Pancreas (tissue), 10 donors: ENCODE measurements around the gene TFCP2. TPM values are rescaled to one million over a fixed set of nuclear protein-coding genes. Genes with fewer than 3 reads are reported as not detected.

Source experiments
- ATAC-seq, 4 donors: fragments of 200-7000 bp; cut with Tn5 transposase; one replicate each; pipeline versions ENCODE4 v1.8.0 to v1.9.1; 2020; ENCODE audit warnings: mild to moderate bottlenecking in 4 of 4, moderate library complexity in 4 of 4
- DNase-seq, 6 donors: peaks; one replicate each; pipeline ENCODE4 v3.0.0-alpha.2; 2020
- FAIRE-seq: peaks from 2 replicates; lab custom pipeline; 2012; peaks lifted over from hg19 to GRCh38; lab: Jason Lieb, UNC
- H3K27ac ChIP-seq, 4 donors: fragments of 200-600 bp; sonication (generic); 1 replicate in 3 of 4; 2 replicates in 1 of 4; pipeline versions ENCODE4 v1.5.0 to v1.8.0; 2020
- H3K27me3 ChIP-seq, 4 donors: fragments of 200-600 bp; one replicate each; pipeline ENCODE4 v1.8.0; 2021
- H3K36me3 ChIP-seq, 3 donors: fragments of 200-600 bp; sonication (generic) in 1 of 3; one replicate each; pipeline versions ENCODE4 v1.5.0 to v1.8.0; 2020 to 2021
- H3K4me1 ChIP-seq, 3 donors: fragments of 200-600 bp; one replicate each; pipeline ENCODE4 v1.8.0; 2021
- H3K4me3 ChIP-seq, 4 donors: fragments of 200-600 bp; sonication (generic) in 2 of 4; one replicate each; pipeline versions ENCODE4 v1.5.0 to v1.8.0; 2020 to 2021
- H3K9me3 ChIP-seq, 4 donors: fragments of 200-600 bp; one replicate each; pipeline ENCODE4 v1.8.0; 2021
- WGBS, 2 donors: extraction: QIAGEN DNeasy Blood & Tissue Kit; methylation state at CpG; one replicate each; pipeline ENCODE4 v1.1.7; 2013; 5-methylcytosine and 5-hydroxymethylcytosine counted together
- intact Hi-C, 3 donors: fragments of 100-400 bp; cut with DNase I; formaldehyde crosslinking; loops; one replicate each; pipeline versions ENCODE4 v1.11.1 to v1.14.2; 2022
- polyA plus RNA-seq, 2 donors: library from polyadenylated mRNA; stranded (reverse); fragments of 200-250 nt; gene quantifications; one replicate each; pipeline ENCODE4 v1.2.3, GENCODE V29; 2013
- total RNA-seq, 6 donors: library from RNA; stranded (reverse); fragmentation: NEBNext Ultra II Directional in 4 of 6; extraction: Animal tissue kit (Norgen Biotek cat#: 25700) in 4 of 6; gene quantifications; one replicate each; pipeline versions ENCODE4 v1.2.1 to v1.2.4, GENCODE V29; 2021 to 2023
- TF ChIP-seq, protein P1 (sequence below), 4 donors: fragments of 200-600 bp; sonication (generic) in 3 of 4; IDR thresholded peaks; one replicate each; pipeline versions ENCODE4 v1.5.0 to v1.8.0; 2021; ENCODE audit warnings: antibody characterized with exemption in 4 of 4
- donor health status: healthy with polysubstance abuse.
- donor health status: DM: no; HTN: no; CAD: no; lungs with moderate emphysema.
- donor health status: DM: no; HTN: no; CAD: no.
- donor health status: control.
- donor health status: control.
- donor health status: Bipolar disorder and iron deficiency.
- donor health status: DM: yes; HTN: yes; CAD: no.
- donor health status: DM: no; HTN: no; CAD: no.
- donor health status: DM: no; HTN: no; CAD: no.
- donor health status: DM: yes; HTN: yes; CAD: no.

TFCP2 gene
- total and polyA plus RNA-seq, 8 donors: 6.7 to 15.3 (median 9.1) TPM

DNA sequence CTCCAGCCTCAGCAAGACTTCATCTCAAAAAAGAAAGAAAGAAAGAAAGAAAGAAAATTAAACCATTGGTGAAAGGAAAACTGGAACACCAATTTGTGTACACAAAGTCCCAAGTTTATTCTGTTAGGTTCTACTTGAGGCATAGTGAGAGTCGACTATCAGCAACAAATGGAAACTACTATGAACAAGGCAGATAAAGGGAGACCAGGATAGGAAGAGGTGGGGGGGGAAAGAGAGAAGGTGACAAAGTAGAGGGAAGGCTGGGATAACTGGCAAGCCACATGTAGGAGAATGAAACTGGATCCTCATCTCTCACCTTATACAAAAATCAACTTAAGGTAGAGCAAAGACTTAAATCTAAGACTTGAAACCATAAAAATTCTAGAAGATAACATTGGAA, 25.6 kb downstream of the TFCP2 start:
- TF ChIP-seq, protein P1, sequence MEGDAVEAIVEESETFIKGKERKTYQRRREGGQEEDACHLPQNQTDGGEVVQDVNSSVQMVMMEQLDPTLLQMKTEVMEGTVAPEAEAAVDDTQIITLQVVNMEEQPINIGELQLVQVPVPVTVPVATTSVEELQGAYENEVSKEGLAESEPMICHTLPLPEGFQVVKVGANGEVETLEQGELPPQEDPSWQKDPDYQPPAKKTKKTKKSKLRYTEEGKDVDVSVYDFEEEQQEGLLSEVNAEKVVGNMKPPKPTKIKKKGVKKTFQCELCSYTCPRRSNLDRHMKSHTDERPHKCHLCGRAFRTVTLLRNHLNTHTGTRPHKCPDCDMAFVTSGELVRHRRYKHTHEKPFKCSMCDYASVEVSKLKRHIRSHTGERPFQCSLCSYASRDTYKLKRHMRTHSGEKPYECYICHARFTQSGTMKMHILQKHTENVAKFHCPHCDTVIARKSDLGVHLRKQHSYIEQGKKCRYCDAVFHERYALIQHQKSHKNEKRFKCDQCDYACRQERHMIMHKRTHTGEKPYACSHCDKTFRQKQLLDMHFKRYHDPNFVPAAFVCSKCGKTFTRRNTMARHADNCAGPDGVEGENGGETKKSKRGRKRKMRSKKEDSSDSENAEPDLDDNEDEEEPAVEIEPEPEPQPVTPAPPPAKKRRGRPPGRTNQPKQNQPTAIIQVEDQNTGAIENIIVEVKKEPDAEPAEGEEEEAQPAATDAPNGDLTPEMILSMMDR (IDR thresholded peaks at IDR 0.05): no peak
- no peak overlapping the region for H3K4me3 ChIP-seq
- intact Hi-C loops: no loop called here
- DNase-seq: no peak
- no peak for ATAC-seq
- 36 to 41% methylated on average over 1 of the region's 1 CpG for WGBS, 2 donors
- H3K9me3 ChIP-seq: no peaks in the 10 kb centered on the region
- H3K27me3 ChIP-seq: no peaks in the 10 kb centered on the region
- H3K36me3 ChIP-seq: no peaks in the 10 kb centered on the region
- no peaks in the 10 kb centered on the region for H3K4me1 ChIP-seq
- FAIRE-seq: no peak
- H3K27ac ChIP-seq: no peak overlapping the region

DNA sequence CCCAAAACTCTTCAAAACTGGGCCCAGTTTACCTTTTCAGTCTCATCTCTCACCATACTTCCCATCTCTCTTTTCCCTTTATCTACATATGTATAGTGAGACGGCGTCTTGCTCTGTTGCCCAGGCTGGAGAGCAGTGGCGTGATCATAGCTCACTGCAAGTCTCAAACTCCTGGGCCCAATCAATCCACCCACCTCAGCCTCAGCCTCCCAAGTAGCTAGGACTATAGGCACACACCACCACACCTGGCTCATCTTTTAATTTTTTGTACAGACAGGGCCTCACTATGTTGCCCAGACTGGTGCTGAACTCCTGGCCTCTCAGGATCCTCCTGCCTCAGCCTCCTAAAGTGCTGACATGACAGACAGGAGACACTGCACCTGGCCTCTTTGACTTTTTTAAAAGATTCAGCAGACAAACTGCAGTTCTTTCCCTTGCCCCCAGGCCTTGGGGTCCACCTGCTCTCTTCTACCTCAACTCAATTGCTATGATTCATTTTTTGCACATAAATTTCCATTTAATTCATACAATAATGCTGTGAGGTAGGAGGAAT, 33.6 kb downstream of the TFCP2 start:
- H3K4me3 ChIP-seq: no peak overlapping the region
- TF ChIP-seq, protein P1 (IDR thresholded peaks at IDR 0.05): no peak
- no peak for DNase-seq
- H3K36me3 ChIP-seq: no peaks in the 10 kb centered on the region
- FAIRE-seq: no peak
- H3K9me3 ChIP-seq: no peaks in the 10 kb centered on the region
- no peaks in the 10 kb centered on the region for H3K27me3 ChIP-seq
- H3K27ac ChIP-seq: no peak overlapping the region
- no peak for ATAC-seq
- WGBS, 2 donors: 99% methylated on average over 3 of the region's 3 CpGs
- H3K4me1 ChIP-seq: no peaks in the 10 kb centered on the region
- intact Hi-C loops: no loop called here

- 89 to 93% methylated on average over 5 of the region's 5 CpGs for WGBS, 2 donors
- Histone ChIP-seq H3K27me3 (no peaks in the 10 kb centered on the region), H3K4me1 (no peaks in the 10 kb centered on the region), H3K27ac (no peak overlapping the region), H3K36me3 (no peaks in the 10 kb centered on the region), H3K9me3 (no peaks in the 10 kb centered on the region), H3K4me3 (no peak overlapping the region)
- intact Hi-C loops: no loop called here
- TF ChIP-seq, protein P1 (IDR thresholded peaks at IDR 0.05): no peak
- ATAC-seq: no peak
- FAIRE-seq: no peak
- no peak for DNase-seq
These were observed 40.2 kb downstream of the TFCP2 start for GRCh38 chr12:51132693-51133092.

- Histone ChIP-seq H3K4me1 (no peaks in the 10 kb centered on the region), H3K4me3 (no peak overlapping the region), H3K27me3 (no peaks in the 10 kb centered on the region), H3K36me3 (no peaks in the 10 kb centered on the region), H3K27ac (no peak overlapping the region), H3K9me3 (no peaks in the 10 kb centered on the region)
- intact Hi-C loops: no loop called here
- TF ChIP-seq, protein P1 (IDR thresholded peaks at IDR 0.05): no peak
- DNase-seq: no peak
- FAIRE-seq: no peak
- no peak for ATAC-seq
- WGBS, 2 donors: 88 to 94% methylated on average over 5 of the region's 5 CpGs
These were observed 41.0 kb downstream of the TFCP2 start for GRCh38 chr12:51131745-51132521.

- ATAC-seq: no peak
- Histone ChIP-seq H3K36me3 (no peaks in the 10 kb centered on the region), H3K4me1 (no peaks in the 10 kb centered on the region), H3K27ac (no peak overlapping the region), H3K4me3 (no peak overlapping the region), H3K27me3 (no peaks in the 10 kb centered on the region), H3K9me3 (no peaks in the 10 kb centered on the region)
- FAIRE-seq: no peak
- intact Hi-C loops: no loop called here
- WGBS, 2 donors: 91 to 95% methylated on average over 3 of the region's 3 CpGs
- DNase-seq: no peak
- TF ChIP-seq, protein P1 (IDR thresholded peaks at IDR 0.05): no peak
These were observed 44.0 kb downstream of the TFCP2 start for GRCh38 chr12:51128919-51129318.
